ENCODE data around the gene MEG3.
A peak's percentile ranks its signal among the peaks of the same experiment; 100 is the strongest.

The MEG3 gene

GRCh38 chr14:100851586-100851916 is 25.6 kb downstream of the MEG3 start:
- no peak for DNase-seq

- DNase-seq = no peak
Observed at GRCh38 chr14:100851946-100852620, 26.2 kb downstream of the MEG3 start.

- DNase-seq = no peak
Observed at GRCh38 chr14:100854435-100854834, 28.5 kb downstream of the MEG3 start.

- DNase-seq = no peak
Observed at GRCh38 chr14:100855256-100855930, 29.5 kb downstream of the MEG3 start.

- no peak for DNase-seq
Observed at GRCh38 chr14:100856056-100856950, 30.4 kb downstream of the MEG3 start.

- DNase-seq = peak; percentile 73
Observed at GRCh38 chr14:100857233-100857922, 31.5 kb downstream of the MEG3 start.

GRCh38 chr14:100857923-100858837 is 32.3 kb downstream of the MEG3 start:
- DNase-seq = no peak

- DNase-seq = peak; percentile 39
Observed at GRCh38 chr14:100858838-100859220, 32.9 kb downstream of the MEG3 start.

GRCh38 chr14:100859781-100860180 is 33.9 kb downstream of the MEG3 start:
- no peak for DNase-seq

- peak; percentile 15 for DNase-seq
Observed at GRCh38 chr14:100860556-100861187, 34.8 kb downstream of the MEG3 start.

- no peak for DNase-seq
Observed at GRCh38 chr14:100861188-100861936, 35.4 kb downstream of the MEG3 start.

- DNase-seq = no peak
Observed at GRCh38 chr14:100861937-100862247, 36.0 kb downstream of the MEG3 start.

GRCh38 chr14:100862277-100862676 is 36.4 kb downstream of the MEG3 start:
- DNase-seq = no peak

- no peak for DNase-seq
Observed at GRCh38 chr14:100862793-100863192, 36.9 kb downstream of the MEG3 start.

- DNase-seq = no peak
Observed at GRCh38 chr14:100864206-100864605, 38.3 kb downstream of the MEG3 start.

- DNase-seq = no peak
Observed at GRCh38 chr14:100864960-100865681, 39.2 kb downstream of the MEG3 start.

- no peak for DNase-seq
Observed at GRCh38 chr14:100865682-100866591, 40.0 kb downstream of the MEG3 start.

- no peak for DNase-seq
Observed at GRCh38 chr14:100866666-100867630, 41.0 kb downstream of the MEG3 start.
